Smooth muscle cell (in vitro differentiated cells): ENCODE results near the gene SPRY2. TPM values are rescaled to one million over a fixed set of nuclear protein-coding genes. Genes with fewer than 3 reads are reported as not detected.

Experiments used
- DNase-seq: peaks from one replicate; lab custom pipeline; 2025; ENCODE audit not compliant: unreplicated experiment; lab: John Stamatoyannopoulos, UW
- H2AFZ ChIP-seq: fragments of 200-600 bp; sonication (generic); 2 replicates; pipeline ENCODE4 v1.6.0; 2016; ENCODE audit warnings: antibody characterized with exemption, low read depth, mild to moderate bottlenecking
- H3F3A ChIP-seq: fragments of 200-600 bp; sonication (generic); 2 replicates; pipeline ENCODE4 v1.6.0; 2017; ENCODE audit warnings: antibody characterized with exemption, low read depth
- H3K27ac ChIP-seq: fragments of 200-600 bp; sonication (generic); 2 replicates; pipeline ENCODE4 v1.5.1; 2016; ENCODE audit warnings: low read depth, mild to moderate bottlenecking
- H3K27me3 ChIP-seq: fragments of 200-600 bp; sonication (generic); 2 replicates; pipeline ENCODE4 v1.6.1; 2016; ENCODE audit warnings: low read depth, mild to moderate bottlenecking
- H3K36me3 ChIP-seq: fragments of 200-600 bp; sonication (generic); 2 replicates; pipeline ENCODE4 v1.5.1; 2016; ENCODE audit warnings: low read depth
- H3K4me1 ChIP-seq: fragments of 200-600 bp; sonication (generic); 2 replicates; pipeline ENCODE4 v1.5.1; 2016; ENCODE audit warnings: low read depth
- H3K4me2 ChIP-seq: fragments of 200-600 bp; sonication (generic); 2 replicates; pipeline ENCODE4 v1.6.0; 2016; ENCODE audit warnings: mild to moderate bottlenecking
- H3K4me3 ChIP-seq: fragments of 200-600 bp; sonication (generic); 2 replicates; pipeline ENCODE4 v1.5.1; 2016; ENCODE audit warnings: mild to moderate bottlenecking
- H3K79me2 ChIP-seq: fragments of 200-600 bp; sonication (generic); 2 replicates; pipeline ENCODE4 v1.6.0; 2016; ENCODE audit warnings: low read depth, mild to moderate bottlenecking
- H3K9ac ChIP-seq: fragments of 200-600 bp; sonication (generic); 2 replicates; pipeline ENCODE4 v1.6.0; 2016; ENCODE audit warnings: low read depth
- H3K9me3 ChIP-seq: fragments of 200-600 bp; sonication (generic); replicated peaks from 2 replicates; pipeline ENCODE4 v1.5.1; 2016; ENCODE audit warnings: low read depth
- H4K20me1 ChIP-seq: fragments of 200-600 bp; sonication (generic); 2 replicates; pipeline ENCODE4 v1.6.0; 2016; ENCODE audit warnings: low read depth
- CTCF ChIP-seq: fragments of 200-600 bp; sonication (generic); IDR thresholded peaks from 2 replicates; pipeline ENCODE4 v1.5.1; 2017; ENCODE audit warnings: borderline replicate concordance, mild to moderate bottlenecking, antibody characterized with exemption; ENCODE audit not compliant: insufficient read depth, poor library complexity, severe bottlenecking
- WGBS: methylation state at CpG from one replicate; pipeline ENCODE4 v1.1.7; 2016; ENCODE audit warnings: low lambda C conversion rate; 5-methylcytosine and 5-hydroxymethylcytosine counted together
- polyA plus RNA-seq: library from polyadenylated mRNA; unstranded; fragments of >200 nt; fragmentation: Nextera tagmentation; extraction: Ambion mirVana; gene quantifications from 2 replicates; pipeline ENCODE4 v1.2.1, GENCODE V29; 2016
- total RNA-seq: library from RNA; depleted of rRNA; stranded (reverse); fragments of >200 nt; gene quantifications from 2 replicates; pipeline ENCODE4 v1.2.3, GENCODE V29; 2014

SPRY2 gene
- total and polyA plus RNA-seq, 2 experiments from 2014 or later = 92.6 to 154 TPM

- WGBS = 95% methylated on average over 2 of the region's 2 CpGs
- H3K9ac ChIP-seq = no peak overlapping the region
- no peak overlapping the region for H2AFZ ChIP-seq
These were observed 21.9 kb downstream of the SPRY2 start for GRCh38 chr13:80319004-80319403.

GRCh38 chr13:80314711-80315653 is 25.9 kb downstream of the SPRY2 start:
- no peak for DNase-seq
- WGBS = 92% methylated on average over 5 of the region's 5 CpGs
- H3K27ac ChIP-seq = no peak overlapping the region
- H3K4me2 ChIP-seq = no peak overlapping the region
- no peaks in the 10 kb centered on the region for H3K36me3 ChIP-seq
- no peak overlapping the region for H3K4me3 ChIP-seq
- no peaks in the 10 kb centered on the region for H3F3A ChIP-seq
- no peaks in the 10 kb centered on the region for H3K27me3 ChIP-seq
- H4K20me1 ChIP-seq = no peaks in the 10 kb centered on the region
- H3K9me3 ChIP-seq = no peaks in the 10 kb centered on the region
- H3K9ac ChIP-seq = no peak overlapping the region
- H2AFZ ChIP-seq = no peak overlapping the region
- H3K79me2 ChIP-seq = no peaks in the 10 kb centered on the region
- H3K4me1 ChIP-seq = no peaks in the 10 kb centered on the region
- no peak for TF ChIP-seq CTCF

More at GRCh38 chr13:80319004-80319403, 21.9 kb downstream of the SPRY2 start:
- DNase-seq = no peak
- no peaks in the 10 kb centered on the region for H3K79me2 ChIP-seq
- no peak overlapping the region for H3K4me3 ChIP-seq
- no peaks in the 10 kb centered on the region for H4K20me1 ChIP-seq
- no peaks in the 10 kb centered on the region for H3F3A ChIP-seq
- no peaks in the 10 kb centered on the region for H3K27me3 ChIP-seq
- H3K9me3 ChIP-seq = no peaks in the 10 kb centered on the region
- no peaks in the 10 kb centered on the region for H3K36me3 ChIP-seq
- no peaks in the 10 kb centered on the region for H3K4me1 ChIP-seq
- H3K4me2 ChIP-seq = no peak overlapping the region
- no peak for TF ChIP-seq CTCF
- H3K27ac ChIP-seq = no peak overlapping the region

- no peak for DNase-seq
- H3F3A ChIP-seq = no peaks in the 10 kb centered on the region
- H3K4me3 ChIP-seq = no peak overlapping the region
- H4K20me1 ChIP-seq = no peaks in the 10 kb centered on the region
- H3K27ac ChIP-seq = no peak overlapping the region
- H3K36me3 ChIP-seq = no peaks in the 10 kb centered on the region
- no peak for TF ChIP-seq CTCF
- no peaks in the 10 kb centered on the region for H3K9me3 ChIP-seq
- H3K9ac ChIP-seq = no peak overlapping the region
- no peaks in the 10 kb centered on the region for H3K27me3 ChIP-seq
- H3K79me2 ChIP-seq = no peaks in the 10 kb centered on the region
- H3K4me1 ChIP-seq = no peaks in the 10 kb centered on the region
- H3K4me2 ChIP-seq = no peak overlapping the region
- WGBS = 100% methylated on average over 1 of the region's 1 CpG
- H2AFZ ChIP-seq = no peak overlapping the region
These were observed 27.2 kb downstream of the SPRY2 start for GRCh38 chr13:80313668-80314256.
